GM10266 (cell line): ENCODE data around the gene CDK10.

Source experiments
- DNase-seq: peaks from one replicate; pipeline ENCODE4 v3.0.0; 2012; ENCODE audit errors: extremely low spot score
- TF ChIP-seq, protein P1 (sequence below): IDR thresholded peaks from 2 replicates; pipeline ENCODE4 v1.5.1; 2012; ENCODE audit warnings: mild to moderate bottlenecking, low read depth; ENCODE audit not compliant: control insufficient read depth, insufficient read depth; ENCODE audit errors: missing control alignments

The CDK10 gene

DNA sequence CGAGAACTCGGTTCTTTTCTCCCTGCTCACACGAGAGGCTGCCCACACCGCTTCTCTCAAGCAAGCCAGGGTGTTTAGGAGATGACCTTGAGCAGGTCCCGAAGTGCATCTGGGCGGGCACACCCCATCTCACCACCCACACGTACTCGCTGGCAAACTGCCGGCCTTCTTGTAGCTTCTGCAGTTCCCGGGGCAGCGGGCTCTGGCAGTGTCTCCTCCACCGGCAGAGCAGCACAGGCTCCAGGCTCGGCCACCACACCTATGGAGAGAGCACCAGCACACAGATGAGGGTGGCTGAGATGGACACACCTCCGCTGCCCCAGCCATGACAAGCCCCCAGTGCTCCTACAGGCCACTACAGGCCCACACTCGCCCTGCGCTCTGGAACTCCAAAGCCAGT, 58.3 kb downstream of the CDK10 start:
- TF ChIP-seq, protein P1, sequence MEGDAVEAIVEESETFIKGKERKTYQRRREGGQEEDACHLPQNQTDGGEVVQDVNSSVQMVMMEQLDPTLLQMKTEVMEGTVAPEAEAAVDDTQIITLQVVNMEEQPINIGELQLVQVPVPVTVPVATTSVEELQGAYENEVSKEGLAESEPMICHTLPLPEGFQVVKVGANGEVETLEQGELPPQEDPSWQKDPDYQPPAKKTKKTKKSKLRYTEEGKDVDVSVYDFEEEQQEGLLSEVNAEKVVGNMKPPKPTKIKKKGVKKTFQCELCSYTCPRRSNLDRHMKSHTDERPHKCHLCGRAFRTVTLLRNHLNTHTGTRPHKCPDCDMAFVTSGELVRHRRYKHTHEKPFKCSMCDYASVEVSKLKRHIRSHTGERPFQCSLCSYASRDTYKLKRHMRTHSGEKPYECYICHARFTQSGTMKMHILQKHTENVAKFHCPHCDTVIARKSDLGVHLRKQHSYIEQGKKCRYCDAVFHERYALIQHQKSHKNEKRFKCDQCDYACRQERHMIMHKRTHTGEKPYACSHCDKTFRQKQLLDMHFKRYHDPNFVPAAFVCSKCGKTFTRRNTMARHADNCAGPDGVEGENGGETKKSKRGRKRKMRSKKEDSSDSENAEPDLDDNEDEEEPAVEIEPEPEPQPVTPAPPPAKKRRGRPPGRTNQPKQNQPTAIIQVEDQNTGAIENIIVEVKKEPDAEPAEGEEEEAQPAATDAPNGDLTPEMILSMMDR: no peak

More for the DNA sequence above, 58.3 kb downstream of the CDK10 start:
- DNase-seq: no peak
